ENCODE results near the gene IGHMBP2. TPM values are rescaled to one million over a fixed set of nuclear protein-coding genes. Genes with fewer than 3 reads are reported as not detected.
A peak's percentile ranks its signal among the peaks of the same experiment; 100 is the strongest.

IGHMBP2 gene
- total RNA-seq (2021) (48.7 and 49.9 TPM in 2 replicates), Bru-seq, nascent RNA (percentile 68 among the genes with signal in this experiment), BruChase-seq, experiment 1, labeled RNA remaining after a 2-hour chase (percentile 78 among the genes with signal in this experiment), BruChase-seq, experiment 2, labeled RNA remaining after a 6-hour chase (percentile 76 among the genes with signal in this experiment)
- long read RNA-seq, transcript IGHMBP2-201 (15 exons, 3,961 nt): major isoform, 47 of 84 reads
- long read RNA-seq, partial matches to known transcripts: 19 of 84 reads
- long read RNA-seq, other reads (novel, unspliced or antisense): 18 of 84 reads

DNA sequence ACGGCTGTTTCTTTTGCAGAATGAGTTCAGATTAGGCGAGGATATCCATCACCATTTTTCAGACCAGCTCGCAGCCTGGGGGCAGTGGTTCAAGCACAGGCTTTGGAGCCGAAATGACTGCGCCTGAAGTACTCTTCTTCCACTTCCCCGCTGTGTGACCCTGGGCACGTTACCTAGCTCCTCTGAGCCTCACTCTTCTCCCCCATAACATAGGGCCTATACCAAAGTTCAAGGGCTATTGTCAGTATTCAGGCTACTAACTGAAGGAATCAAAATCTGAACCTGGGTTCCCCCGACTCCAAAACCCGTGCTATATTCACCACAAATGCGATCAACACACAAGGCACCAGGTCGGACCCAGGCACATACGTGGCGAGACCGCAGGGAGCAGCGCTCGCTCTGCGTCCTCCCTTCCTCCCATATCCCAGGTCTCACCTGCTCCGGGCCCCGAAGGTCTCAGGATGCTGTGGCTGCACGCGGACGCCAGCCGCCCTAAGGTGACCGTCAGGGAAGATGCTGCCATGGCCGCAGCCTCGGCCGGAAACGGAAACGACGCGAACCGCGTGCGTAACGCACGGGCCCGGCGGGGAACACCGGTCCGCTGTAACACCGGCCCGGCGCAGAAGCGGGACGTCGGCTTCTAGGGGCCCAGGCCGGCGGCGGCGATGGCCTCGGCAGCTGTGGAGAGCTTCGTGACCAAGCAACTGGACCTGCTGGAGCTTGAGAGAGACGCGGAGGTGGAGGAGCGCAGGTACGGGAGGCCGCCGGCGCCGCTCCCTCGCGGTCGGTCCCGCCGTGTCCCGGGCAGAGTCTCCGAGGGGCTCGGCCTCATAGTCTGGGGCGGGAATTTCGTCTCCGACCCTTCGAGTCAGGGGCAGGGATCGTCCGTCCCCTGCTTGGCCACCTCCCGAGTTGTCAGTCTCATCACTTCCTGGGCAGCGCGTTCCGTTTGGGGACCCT is at the start of gene IGHMBP2, which contains the start of gene MRPL21:
IGHMBP2 (plus strand) TSS at position 604 of the 960 bp plus-strand sequence; CDS start at position 666, 62 bp downstream.
MRPL21 (minus strand) TSS at position 545 of the 960 bp plus-strand sequence; CDS start at position 523, 22 bp downstream.
- BruUV-seq (replicated peaks): no TSS peak
- peaks cover 22% of the 10 kb centered on the region for H3K4me1 ChIP-seq (ENCODE audit: insufficient read depth, low read length, poor library complexity, severe bottlenecking)
- DNase-seq (ENCODE audit: low spot score): peak; percentile 92
- peak within 1 kb of the TSS; percentile 92 for H3K27ac ChIP-seq (ENCODE audit: low read depth, low read length, poor library complexity, severe bottlenecking)
- H3K9me3 ChIP-seq (ENCODE audit: low read depth, low read length, poor library complexity, severe bottlenecking): no peaks in the 10 kb centered on the region
- intact Hi-C loops (cut with micrococcal nuclease; ENCODE audit: unreplicated experiment): no loop called here
- peaks cover 38% of the 10 kb centered on the region for H3K36me3 ChIP-seq (ENCODE audit: insufficient read depth, low read length, poor library complexity, severe bottlenecking)
- CTCF ChIA-PET: no interaction called here
- POLR2A ChIA-PET (ENCODE audit: low non-redundant PET): no interaction called here
- TF ChIP-seq, protein P1, sequence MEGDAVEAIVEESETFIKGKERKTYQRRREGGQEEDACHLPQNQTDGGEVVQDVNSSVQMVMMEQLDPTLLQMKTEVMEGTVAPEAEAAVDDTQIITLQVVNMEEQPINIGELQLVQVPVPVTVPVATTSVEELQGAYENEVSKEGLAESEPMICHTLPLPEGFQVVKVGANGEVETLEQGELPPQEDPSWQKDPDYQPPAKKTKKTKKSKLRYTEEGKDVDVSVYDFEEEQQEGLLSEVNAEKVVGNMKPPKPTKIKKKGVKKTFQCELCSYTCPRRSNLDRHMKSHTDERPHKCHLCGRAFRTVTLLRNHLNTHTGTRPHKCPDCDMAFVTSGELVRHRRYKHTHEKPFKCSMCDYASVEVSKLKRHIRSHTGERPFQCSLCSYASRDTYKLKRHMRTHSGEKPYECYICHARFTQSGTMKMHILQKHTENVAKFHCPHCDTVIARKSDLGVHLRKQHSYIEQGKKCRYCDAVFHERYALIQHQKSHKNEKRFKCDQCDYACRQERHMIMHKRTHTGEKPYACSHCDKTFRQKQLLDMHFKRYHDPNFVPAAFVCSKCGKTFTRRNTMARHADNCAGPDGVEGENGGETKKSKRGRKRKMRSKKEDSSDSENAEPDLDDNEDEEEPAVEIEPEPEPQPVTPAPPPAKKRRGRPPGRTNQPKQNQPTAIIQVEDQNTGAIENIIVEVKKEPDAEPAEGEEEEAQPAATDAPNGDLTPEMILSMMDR (conservative IDR thresholded peaks at IDR 0.05; ENCODE audit: low read depth, low read length): no peak
- no peak for TF ChIP-seq EZH2 (IDR thresholded peaks at IDR 0.05; ENCODE audit: borderline replicate concordance, low read depth, low read length, poor library complexity, severe bottlenecking)
- H3K4me3 ChIP-seq (ENCODE audit: low read depth, low read length, poor library complexity, severe bottlenecking): peak within 1 kb of the TSS; percentile 93
- H3K27me3 ChIP-seq (replicated peaks; ENCODE audit: insufficient read depth, low read depth, low read length, poor library complexity): no peaks in the 10 kb centered on the region

DNA sequence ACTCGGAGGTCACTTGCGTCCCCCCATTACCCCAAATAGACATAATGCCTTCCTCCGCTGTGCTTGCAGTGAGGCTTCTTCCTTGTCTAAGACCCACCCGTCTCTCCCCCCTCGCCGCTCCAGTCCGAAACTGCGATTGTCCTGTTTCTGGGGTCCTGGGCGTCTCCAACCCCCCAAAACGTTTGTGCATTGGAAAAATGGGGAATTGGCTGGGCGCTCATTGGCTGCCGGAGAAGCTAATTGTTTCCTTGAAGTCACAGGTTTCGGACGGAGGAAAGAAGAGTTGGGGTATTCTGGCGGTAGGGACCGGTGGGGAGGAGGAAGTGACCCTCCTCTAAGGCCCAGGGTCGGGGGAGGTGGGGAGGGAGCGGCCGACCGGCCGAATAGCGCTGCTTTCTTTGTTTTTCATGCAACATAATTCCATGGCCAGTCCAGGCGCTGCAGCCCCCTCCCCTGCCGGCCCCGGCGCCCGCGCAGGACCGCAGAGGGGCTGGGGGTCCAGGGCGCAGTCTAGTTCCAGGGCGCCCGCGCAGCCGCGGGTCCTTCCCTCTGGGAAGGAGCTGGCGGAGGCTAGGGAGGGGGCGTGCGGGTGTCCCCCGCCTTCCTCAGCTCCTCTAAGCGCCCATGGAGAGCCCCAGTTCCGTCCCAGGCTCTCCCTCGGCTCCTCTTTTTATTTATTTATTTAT is 49.3 kb upstream of the IGHMBP2 start:
- POLR2A ChIA-PET (ENCODE audit: low non-redundant PET): no interaction called here
- Histone ChIP-seq H3K27ac (ENCODE audit: low read depth, low read length, poor library complexity, severe bottlenecking) (no peak overlapping the region), H3K4me3 (ENCODE audit: low read depth, low read length, poor library complexity, severe bottlenecking) (peak overlapping the region; percentile 53), H3K4me1 (ENCODE audit: insufficient read depth, low read length, poor library complexity, severe bottlenecking) (peaks cover 8% of the 10 kb centered on the region), H3K9me3 (ENCODE audit: low read depth, low read length, poor library complexity, severe bottlenecking) (no peaks in the 10 kb centered on the region), H3K36me3 (ENCODE audit: insufficient read depth, low read length, poor library complexity, severe bottlenecking) (no peaks in the 10 kb centered on the region), H3K27me3 (replicated peaks; ENCODE audit: insufficient read depth, low read depth, low read length, poor library complexity) (peaks cover 10% of the 10 kb centered on the region)
- CTCF ChIA-PET: no interaction called here
- DNase-seq (ENCODE audit: low spot score): no peak
- TF ChIP-seq EZH2 (IDR thresholded peaks at IDR 0.05; ENCODE audit: borderline replicate concordance, low read depth, low read length, poor library complexity, severe bottlenecking): peak; percentile 28
- TF ChIP-seq, protein P1 (conservative IDR thresholded peaks at IDR 0.05; ENCODE audit: low read depth, low read length): no peak
- intact Hi-C loops (cut with micrococcal nuclease; ENCODE audit: unreplicated experiment): loop anchor here (10.0 kb wide), 1 partner anchor 220 kb away; no protein-coding TSS in a partner anchor
- BruUV-seq (replicated peaks): no TSS peak
